ENCODE results near the gene REV3L.

The REV3L gene

GRCh38 chr6:111437573-111437972 is 45.4 kb downstream of the REV3L start:
- H3K9me3 ChIP-seq (ENCODE audit: control insufficient read depth, low read length) = no peaks in the 10 kb centered on the region
- H3K27me3 ChIP-seq (replicated peaks; ENCODE audit: control insufficient read depth, insufficient read depth, low read length, poor library complexity, severe bottlenecking) = no peaks in the 10 kb centered on the region
- H3K4me3 ChIP-seq (ENCODE audit: insufficient read depth, low read depth, low read length, poor library complexity, severe bottlenecking) = no peak overlapping the region
- H3K27ac ChIP-seq (ENCODE audit: insufficient read depth, low read length, poor library complexity, severe bottlenecking) = no peak overlapping the region
- H3K4me1 ChIP-seq (ENCODE audit: control insufficient read depth, insufficient read depth, low read length, poor library complexity, severe bottlenecking) = no peaks in the 10 kb centered on the region
- no peaks in the 10 kb centered on the region for H3K36me3 ChIP-seq (ENCODE audit: control insufficient read depth, insufficient read depth, low read length)
- no peak for DNase-seq

GRCh38 chr6:111432511-111432910 is 50.5 kb downstream of the REV3L start:
- Histone ChIP-seq H3K9me3 (ENCODE audit: control insufficient read depth, low read length) (no peaks in the 10 kb centered on the region), H3K27me3 (replicated peaks; ENCODE audit: control insufficient read depth, insufficient read depth, low read length, poor library complexity, severe bottlenecking) (no peaks in the 10 kb centered on the region), H3K4me3 (ENCODE audit: insufficient read depth, low read depth, low read length, poor library complexity, severe bottlenecking) (no peak overlapping the region), H3K27ac (ENCODE audit: insufficient read depth, low read length, poor library complexity, severe bottlenecking) (no peak overlapping the region), H3K4me1 (ENCODE audit: control insufficient read depth, insufficient read depth, low read length, poor library complexity, severe bottlenecking) (peaks cover 5% of the 10 kb centered on the region), H3K36me3 (ENCODE audit: control insufficient read depth, insufficient read depth, low read length) (no peaks in the 10 kb centered on the region)
- DNase-seq = no peak

- Histone ChIP-seq H3K27me3 (replicated peaks; ENCODE audit: control insufficient read depth, insufficient read depth, low read length, poor library complexity, severe bottlenecking) (no peaks in the 10 kb centered on the region), H3K9me3 (ENCODE audit: control insufficient read depth, low read length) (no peaks in the 10 kb centered on the region), H3K4me3 (ENCODE audit: insufficient read depth, low read depth, low read length, poor library complexity, severe bottlenecking) (no peak overlapping the region), H3K27ac (ENCODE audit: insufficient read depth, low read length, poor library complexity, severe bottlenecking) (no peak overlapping the region), H3K4me1 (ENCODE audit: control insufficient read depth, insufficient read depth, low read length, poor library complexity, severe bottlenecking) (peaks cover 7% of the 10 kb centered on the region), H3K36me3 (ENCODE audit: control insufficient read depth, insufficient read depth, low read length) (no peaks in the 10 kb centered on the region)
- no peak for DNase-seq
Observed at GRCh38 chr6:111430605-111431376, 52.2 kb downstream of the REV3L start.

- H3K4me1 ChIP-seq (ENCODE audit: control insufficient read depth, insufficient read depth, low read length, poor library complexity, severe bottlenecking) = peaks cover 7% of the 10 kb centered on the region
- no peaks in the 10 kb centered on the region for H3K36me3 ChIP-seq (ENCODE audit: control insufficient read depth, insufficient read depth, low read length)
- H3K4me3 ChIP-seq (ENCODE audit: insufficient read depth, low read depth, low read length, poor library complexity, severe bottlenecking) = no peak overlapping the region
- DNase-seq = no peak
- no peaks in the 10 kb centered on the region for H3K9me3 ChIP-seq (ENCODE audit: control insufficient read depth, low read length)
- H3K27me3 ChIP-seq (replicated peaks; ENCODE audit: control insufficient read depth, insufficient read depth, low read length, poor library complexity, severe bottlenecking) = no peaks in the 10 kb centered on the region
- no peak overlapping the region for H3K27ac ChIP-seq (ENCODE audit: insufficient read depth, low read length, poor library complexity, severe bottlenecking)
Observed at GRCh38 chr6:111429571-111429970, 53.4 kb downstream of the REV3L start.

GRCh38 chr6:111428811-111429210 is 54.2 kb downstream of the REV3L start:
- Histone ChIP-seq H3K4me1 (ENCODE audit: control insufficient read depth, insufficient read depth, low read length, poor library complexity, severe bottlenecking) (peaks cover 7% of the 10 kb centered on the region), H3K27me3 (replicated peaks; ENCODE audit: control insufficient read depth, insufficient read depth, low read length, poor library complexity, severe bottlenecking) (no peaks in the 10 kb centered on the region), H3K36me3 (ENCODE audit: control insufficient read depth, insufficient read depth, low read length) (no peaks in the 10 kb centered on the region), H3K27ac (ENCODE audit: insufficient read depth, low read length, poor library complexity, severe bottlenecking) (no peak overlapping the region), H3K4me3 (ENCODE audit: insufficient read depth, low read depth, low read length, poor library complexity, severe bottlenecking) (no peak overlapping the region), H3K9me3 (ENCODE audit: control insufficient read depth, low read length) (no peaks in the 10 kb centered on the region)
- no peak for DNase-seq

GRCh38 chr6:111427341-111428116 is 55.5 kb downstream of the REV3L start:
- DNase-seq = no peak
- no peaks in the 10 kb centered on the region for H3K36me3 ChIP-seq (ENCODE audit: control insufficient read depth, insufficient read depth, low read length)
- H3K27me3 ChIP-seq (replicated peaks; ENCODE audit: control insufficient read depth, insufficient read depth, low read length, poor library complexity, severe bottlenecking) = no peaks in the 10 kb centered on the region
- no peak overlapping the region for H3K27ac ChIP-seq (ENCODE audit: insufficient read depth, low read length, poor library complexity, severe bottlenecking)
- peaks cover 7% of the 10 kb centered on the region for H3K4me1 ChIP-seq (ENCODE audit: control insufficient read depth, insufficient read depth, low read length, poor library complexity, severe bottlenecking)
- H3K9me3 ChIP-seq (ENCODE audit: control insufficient read depth, low read length) = no peaks in the 10 kb centered on the region
- no peak overlapping the region for H3K4me3 ChIP-seq (ENCODE audit: insufficient read depth, low read depth, low read length, poor library complexity, severe bottlenecking)

GRCh38 chr6:111423960-111424846 is 58.8 kb downstream of the REV3L start:
- no peak overlapping the region for H3K27ac ChIP-seq (ENCODE audit: insufficient read depth, low read length, poor library complexity, severe bottlenecking)
- H3K4me3 ChIP-seq (ENCODE audit: insufficient read depth, low read depth, low read length, poor library complexity, severe bottlenecking) = no peak overlapping the region
- H3K4me1 ChIP-seq (ENCODE audit: control insufficient read depth, insufficient read depth, low read length, poor library complexity, severe bottlenecking) = peaks cover 7% of the 10 kb centered on the region
- DNase-seq = no peak
- no peaks in the 10 kb centered on the region for H3K36me3 ChIP-seq (ENCODE audit: control insufficient read depth, insufficient read depth, low read length)
- H3K27me3 ChIP-seq (replicated peaks; ENCODE audit: control insufficient read depth, insufficient read depth, low read length, poor library complexity, severe bottlenecking) = no peaks in the 10 kb centered on the region
- no peaks in the 10 kb centered on the region for H3K9me3 ChIP-seq (ENCODE audit: control insufficient read depth, low read length)

GRCh38 chr6:111423055-111423633 is 59.9 kb downstream of the REV3L start:
- Histone ChIP-seq H3K4me1 (ENCODE audit: control insufficient read depth, insufficient read depth, low read length, poor library complexity, severe bottlenecking) (peaks cover 7% of the 10 kb centered on the region), H3K4me3 (ENCODE audit: insufficient read depth, low read depth, low read length, poor library complexity, severe bottlenecking) (no peak overlapping the region)

GRCh38 chr6:111418971-111419693 is 63.9 kb downstream of the REV3L start:
- Histone ChIP-seq H3K27ac (ENCODE audit: insufficient read depth, low read length, poor library complexity, severe bottlenecking) (no peak overlapping the region), H3K9me3 (ENCODE audit: control insufficient read depth, low read length) (no peaks in the 10 kb centered on the region), H3K4me3 (ENCODE audit: insufficient read depth, low read depth, low read length, poor library complexity, severe bottlenecking) (no peak overlapping the region), H3K36me3 (ENCODE audit: control insufficient read depth, insufficient read depth, low read length) (peaks cover 5% of the 10 kb centered on the region), H3K4me1 (ENCODE audit: control insufficient read depth, insufficient read depth, low read length, poor library complexity, severe bottlenecking) (no peaks in the 10 kb centered on the region), H3K27me3 (replicated peaks; ENCODE audit: control insufficient read depth, insufficient read depth, low read length, poor library complexity, severe bottlenecking) (no peaks in the 10 kb centered on the region)
- DNase-seq = no peak

More at GRCh38 chr6:111423055-111423633, 59.9 kb downstream of the REV3L start:
- no peak for DNase-seq
- Histone ChIP-seq H3K27ac (ENCODE audit: insufficient read depth, low read length, poor library complexity, severe bottlenecking) (no peak overlapping the region), H3K27me3 (replicated peaks; ENCODE audit: control insufficient read depth, insufficient read depth, low read length, poor library complexity, severe bottlenecking) (no peaks in the 10 kb centered on the region), H3K36me3 (ENCODE audit: control insufficient read depth, insufficient read depth, low read length) (no peaks in the 10 kb centered on the region), H3K9me3 (ENCODE audit: control insufficient read depth, low read length) (no peaks in the 10 kb centered on the region)
